Gastroesophageal sphincter (tissue), 3 donors: ENCODE data around the gene PTPRG.

Experiments used
- CTCF ChIP-seq, 4 experiments: fragments of 200-600 bp in 2 of 4; fragments of 450-650 bp in 2 of 4; sonication (generic) in 1 of 4; IDR thresholded peaks; one replicate each; pipeline ENCODE4 v1.5.1; 2017 to 2019; ENCODE audit warnings: antibody characterized with exemption in 4 of 4, mild to moderate bottlenecking in 2 of 4, moderate library complexity in 2 of 4
- EP300 ChIP-seq: sonication (generic); formaldehyde crosslinking; IDR thresholded peaks from one replicate; pipeline ENCODE4 v1.6.1; 2017; ENCODE audit warnings: antibody characterized with exemption, mild to moderate bottlenecking
- POLR2A ChIP-seq, 2 donors: fragments of 450-650 bp; IDR thresholded peaks; one replicate each; pipeline ENCODE4 v1.6.1; 2017; ENCODE audit warnings: antibody characterized with exemption in 2 of 2, mild to moderate bottlenecking in 2 of 2, moderate library complexity in 1 of 2
- POLR2AphosphoS5 ChIP-seq: sonication (generic); formaldehyde crosslinking; IDR thresholded peaks from one replicate; pipeline ENCODE4 v1.6.1; 2017; ENCODE audit warnings: antibody characterized with exemption

DNA sequence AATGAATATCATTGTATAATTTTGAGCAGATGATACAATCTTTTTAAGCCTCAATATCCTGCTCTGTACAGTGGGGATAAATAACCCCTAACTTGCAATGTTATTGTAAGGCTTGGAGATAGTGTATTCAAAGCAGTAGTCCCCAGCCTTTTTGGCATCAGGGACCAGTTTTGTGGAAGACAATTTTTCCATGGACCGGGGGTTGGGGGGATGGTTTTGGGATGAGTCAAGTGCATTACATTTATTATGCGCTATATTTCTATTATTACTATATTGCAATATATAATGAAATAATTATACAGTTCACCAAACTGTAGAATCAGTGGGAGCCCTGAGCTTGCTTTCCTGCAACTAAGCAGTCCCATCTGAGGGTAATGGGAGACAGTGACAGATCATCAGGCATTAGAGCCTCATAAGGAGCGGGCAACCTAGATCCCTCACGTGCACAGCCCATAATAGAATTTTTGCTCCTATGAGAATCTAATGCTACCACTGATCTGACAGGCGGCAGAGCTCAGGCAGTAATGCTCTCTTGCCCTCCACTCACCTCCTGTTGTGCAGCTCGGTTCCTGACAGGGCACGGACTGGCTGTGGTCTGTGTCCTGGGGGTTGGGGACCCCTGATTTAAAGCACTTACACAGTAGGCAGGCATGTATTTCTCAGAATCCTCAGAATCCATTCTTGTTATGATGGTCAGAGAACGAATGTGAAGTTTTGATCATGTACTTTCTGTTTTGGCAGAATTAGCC lies 102.2 kb downstream of the PTPRG start:
- no peak for TF ChIP-seq CTCF (IDR thresholded peaks at IDR 0.05)
- no peak for TF ChIP-seq POLR2AphosphoS5
- TF ChIP-seq POLR2A (IDR thresholded peaks at IDR 0.05), result no peak
- TF ChIP-seq EP300, result no peak
